HepG2 (cell line): Measurements from ENCODE around the gene CMTM5. TPM values are rescaled to one million over a fixed set of nuclear protein-coding genes. Genes with fewer than 3 reads are reported as not detected.

Source experiments
- HNRNPL ChIP-seq: fragments of 200-400 bp; formaldehyde crosslinking; IDR thresholded peaks from 2 replicates; pipeline ENCODE4 v1.6.1; 2017; ENCODE audit warnings: mild to moderate bottlenecking, low read depth, low read length
- NFKB2 ChIP-seq: sonication (generic); formaldehyde crosslinking; IDR thresholded peaks from 2 replicates; pipeline ENCODE4 v1.4.0; 2020; ENCODE audit warnings: missing genetic modification reagents, borderline replicate concordance
- PITX1 ChIP-seq: sonication (generic); formaldehyde crosslinking; IDR thresholded peaks from 2 replicates; pipeline ENCODE4 v1.5.1; 2020; ENCODE audit warnings: mild to moderate bottlenecking, missing genetic modification reagents
- PLRG1 ChIP-seq: fragments of 450-650 bp; conservative IDR thresholded peaks from 2 replicates; pipeline ENCODE4 v1.6.1; 2016
- REPIN1 ChIP-seq: sonication (generic); formaldehyde crosslinking; IDR thresholded peaks from 2 replicates; pipeline ENCODE4 v1.8.0; 2022; ENCODE audit warnings: missing genetic modification reagents, low read depth, mild to moderate bottlenecking, borderline replicate concordance
- RNF2 ChIP-seq: fragments of 450-650 bp; conservative IDR thresholded peaks from 2 replicates; pipeline ENCODE4 v1.6.1; 2016; ENCODE audit warnings: low read depth
- SALL1 ChIP-seq: sonication (generic); formaldehyde crosslinking; IDR thresholded peaks from 2 replicates; pipeline ENCODE4 v1.8.0; 2022; ENCODE audit warnings: mild to moderate bottlenecking, missing genetic modification reagents
- SNAPC2 ChIP-seq: sonication (generic); formaldehyde crosslinking; IDR thresholded peaks from 2 replicates; pipeline ENCODE4 v1.8.1; 2022; ENCODE audit warnings: mild to moderate bottlenecking, missing genetic modification reagents
- XRCC5 ChIP-seq: fragments of 200-400 bp; formaldehyde crosslinking; optimal IDR thresholded peaks from 2 replicates; pipeline ENCODE3; 2017; ENCODE audit warnings: mild to moderate bottlenecking, low read length
- ZBTB8A ChIP-seq: sonication (generic); formaldehyde crosslinking; IDR thresholded peaks from 2 replicates; pipeline ENCODE4 v1.4.0; 2020; ENCODE audit warnings: mild to moderate bottlenecking, low read depth, missing genetic modification reagents, borderline replicate concordance
- ZKSCAN8 ChIP-seq: IDR thresholded peaks from 2 replicates; pipeline ENCODE4 v1.6.1; 2016; ENCODE audit warnings: borderline replicate concordance, missing genetic modification reagents, missing compliant biosample characterization
- ZNF225 ChIP-seq: sonication (generic); formaldehyde crosslinking; IDR thresholded peaks from 2 replicates; pipeline ENCODE4 v1.4.0; 2020; ENCODE audit warnings: mild to moderate bottlenecking, missing genetic modification reagents
- ZNF451 ChIP-seq: sonication (generic); formaldehyde crosslinking; IDR thresholded peaks from 2 replicates; pipeline ENCODE4 v1.5.0; 2020; ENCODE audit warnings: mild to moderate bottlenecking, missing genetic modification reagents
- ZSCAN31 ChIP-seq: sonication (generic); formaldehyde crosslinking; IDR thresholded peaks from 2 replicates; pipeline ENCODE4 v1.5.0; 2020; ENCODE audit warnings: low read depth, mild to moderate bottlenecking, missing genetic modification reagents
- polyA plus RNA-seq, 8 experiments: library from polyadenylated mRNA; depleted of rRNA in 3 of 8; stranded (reverse) in 7 of 8; unstranded in 1 of 8; fragments of >200 nt; fragmentation: Illumina TruSeq in 4 of 8; extraction: Trizol in 4 of 8; gene quantifications; 2 replicates each; pipeline versions ENCODE4 v1.2.1 to v1.2.3, GENCODE V29; 2011 to 2016; ENCODE audit warnings: low read depth in 4 of 8, missing spikeins in 1 of 8, mixed read lengths in 1 of 8; ENCODE audit not compliant: insufficient read depth in 1 of 8
- total RNA-seq, 5 experiments: library from RNA; depleted of rRNA; stranded (reverse); fragments of >200 nt; fragmentation: Illumina TruSeq; extraction: Trizol; gene quantifications; 2 replicates each; pipeline ENCODE4 v1.2.3, GENCODE V29; 2016; ENCODE audit warnings: low read depth in 1 of 5
- TF ChIP-seq, protein P1 (sequence below): sonication (generic); formaldehyde crosslinking; IDR thresholded peaks from 2 replicates; pipeline ENCODE4 v1.4.0; 2020; ENCODE audit warnings: missing genetic modification reagents, borderline replicate concordance
- TF ChIP-seq, protein P2 (sequence below): sonication (generic); formaldehyde crosslinking; IDR thresholded peaks from 2 replicates; pipeline ENCODE4 v1.4.0; 2020; ENCODE audit warnings: mild to moderate bottlenecking, missing genetic modification reagents
- TF ChIP-seq, protein P3 (sequence below), 2 experiments: sonication (generic) in 1 of 2; formaldehyde crosslinking in 1 of 2; IDR thresholded peaks; 2 replicates each; pipeline versions ENCODE4 v1.4.0 to v1.6.1; 2018 to 2020; ENCODE audit warnings: missing genetic modification reagents in 2 of 2, borderline replicate concordance in 1 of 2, low read depth in 1 of 2, mild to moderate bottlenecking in 1 of 2, missing biosample characterization in 1 of 2
- TF ChIP-seq, protein P4 (sequence below): sonication (generic); formaldehyde crosslinking; IDR thresholded peaks from 2 replicates; pipeline ENCODE4 v1.9.0; 2022; ENCODE audit warnings: low read depth, missing genetic modification reagents
- TF ChIP-seq, protein P5 (sequence below): IDR thresholded peaks from 2 replicates; pipeline ENCODE4 v1.6.1; 2016; ENCODE audit warnings: control low read depth

Gene CMTM5
- total and polyA plus RNA-seq, 2 of the 13 experiments (the other 11 are each of a cell fraction or from before 2014, with no cell fraction given): not detected

DNA sequence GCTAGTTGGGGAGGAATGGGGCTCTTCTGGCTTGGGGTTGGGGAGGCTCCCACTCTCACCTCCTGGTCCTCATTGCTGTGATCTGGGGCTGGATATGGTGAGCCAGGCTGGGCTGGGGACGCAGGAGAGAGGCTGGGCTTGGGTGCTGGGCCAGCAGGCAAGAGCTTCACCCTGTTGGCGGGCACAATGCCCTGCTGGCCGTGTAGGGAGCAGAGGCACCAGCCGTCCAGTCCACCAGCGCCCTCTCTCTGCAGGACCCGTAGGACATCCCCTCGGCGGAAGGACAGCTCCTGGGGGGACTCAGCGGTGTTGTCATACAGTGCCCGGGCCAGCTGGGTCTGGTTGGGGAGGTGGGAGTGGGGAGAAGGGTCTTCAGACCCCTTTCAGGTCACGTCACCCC is 16.4 kb upstream of the CMTM5 start (continued):
- TF ChIP-seq XRCC5 (peak; percentile 65), SALL1 (CRISPR knock-in tag) (peak; percentile 52), ZSCAN31 (0 out of 2 replicates have a peak, but pooled peaks have one; percentile 31), REPIN1 (CRISPR knock-in tag) (no peak), ZNF451 (CRISPR knock-in tag) (0 out of 2 replicates have a peak, but pooled peaks have one; percentile 33), PLRG1 (no peak), ZBTB8A (no peak), NFKB2 (CRISPR knock-in tag) (peak; percentile 61; the same call in 1 of the 2 replicates), ZNF225 (CRISPR knock-in tag) (peak; percentile 61; the same call in 1 of the 2 replicates), SNAPC2 (CRISPR knock-in tag) (0 out of 2 replicates have a peak, but pooled peaks have one; percentile 51), ZKSCAN8 (CRISPR knock-in tag) (no peak), RNF2 (no peak), PITX1 (0 out of 2 replicates have a peak, but pooled peaks have one; percentile 44), HNRNPL (peak; percentile 92)
- TF ChIP-seq, protein P1, sequence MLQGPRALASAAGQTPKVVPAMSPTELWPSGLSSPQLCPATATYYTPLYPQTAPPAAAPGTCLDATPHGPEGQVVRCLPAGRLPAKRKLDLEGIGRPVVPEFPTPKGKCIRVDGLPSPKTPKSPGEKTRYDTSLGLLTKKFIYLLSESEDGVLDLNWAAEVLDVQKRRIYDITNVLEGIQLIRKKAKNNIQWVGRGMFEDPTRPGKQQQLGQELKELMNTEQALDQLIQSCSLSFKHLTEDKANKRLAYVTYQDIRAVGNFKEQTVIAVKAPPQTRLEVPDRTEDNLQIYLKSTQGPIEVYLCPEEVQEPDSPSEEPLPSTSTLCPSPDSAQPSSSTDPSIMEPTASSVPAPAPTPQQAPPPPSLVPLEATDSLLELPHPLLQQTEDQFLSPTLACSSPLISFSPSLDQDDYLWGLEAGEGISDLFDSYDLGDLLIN (CRISPR knock-in tag): 0 out of 2 replicates have a peak, but pooled peaks have one; percentile 23
- TF ChIP-seq, protein P2, sequence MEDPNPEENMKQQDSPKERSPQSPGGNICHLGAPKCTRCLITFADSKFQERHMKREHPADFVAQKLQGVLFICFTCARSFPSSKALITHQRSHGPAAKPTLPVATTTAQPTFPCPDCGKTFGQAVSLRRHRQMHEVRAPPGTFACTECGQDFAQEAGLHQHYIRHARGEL (CRISPR knock-in tag): no peak
- TF ChIP-seq, protein P3, sequence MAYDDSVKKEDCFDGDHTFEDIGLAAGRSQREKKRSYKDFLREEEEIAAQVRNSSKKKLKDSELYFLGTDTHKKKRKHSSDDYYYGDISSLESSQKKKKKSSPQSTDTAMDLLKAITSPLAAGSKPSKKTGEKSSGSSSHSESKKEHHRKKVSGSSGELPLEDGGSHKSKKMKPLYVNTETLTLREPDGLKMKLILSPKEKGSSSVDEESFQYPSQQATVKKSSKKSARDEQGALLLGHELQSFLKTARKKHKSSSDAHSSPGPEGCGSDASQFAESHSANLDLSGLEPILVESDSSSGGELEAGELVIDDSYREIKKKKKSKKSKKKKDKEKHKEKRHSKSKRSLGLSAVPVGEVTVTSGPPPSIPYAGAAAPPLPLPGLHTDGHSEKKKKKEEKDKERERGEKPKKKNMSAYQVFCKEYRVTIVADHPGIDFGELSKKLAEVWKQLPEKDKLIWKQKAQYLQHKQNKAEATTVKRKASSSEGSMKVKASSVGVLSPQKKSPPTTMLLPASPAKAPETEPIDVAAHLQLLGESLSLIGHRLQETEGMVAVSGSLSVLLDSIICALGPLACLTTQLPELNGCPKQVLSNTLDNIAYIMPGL (CRISPR knock-in tag; IDR thresholded peaks at IDR 0.05; ENCODE audit: borderline replicate concordance in 1 of 2, low read depth in 1 of 2): 0 out of 4 replicates have a peak, but pooled peaks have one; percentile 39 to 44
- TF ChIP-seq, protein P4, sequence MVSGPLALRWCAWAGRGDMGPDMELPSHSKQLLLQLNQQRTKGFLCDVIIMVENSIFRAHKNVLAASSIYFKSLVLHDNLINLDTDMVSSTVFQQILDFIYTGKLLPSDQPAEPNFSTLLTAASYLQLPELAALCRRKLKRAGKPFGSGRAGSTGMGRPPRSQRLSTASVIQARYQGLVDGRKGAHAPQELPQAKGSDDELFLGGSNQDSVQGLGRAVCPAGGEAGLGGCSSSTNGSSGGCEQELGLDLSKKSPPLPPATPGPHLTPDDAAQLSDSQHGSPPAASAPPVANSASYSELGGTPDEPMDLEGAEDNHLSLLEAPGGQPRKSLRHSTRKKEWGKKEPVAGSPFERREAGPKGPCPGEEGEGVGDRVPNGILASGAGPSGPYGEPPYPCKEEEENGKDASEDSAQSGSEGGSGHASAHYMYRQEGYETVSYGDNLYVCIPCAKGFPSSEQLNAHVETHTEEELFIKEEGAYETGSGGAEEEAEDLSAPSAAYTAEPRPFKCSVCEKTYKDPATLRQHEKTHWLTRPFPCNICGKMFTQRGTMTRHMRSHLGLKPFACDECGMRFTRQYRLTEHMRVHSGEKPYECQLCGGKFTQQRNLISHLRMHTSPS (CRISPR knock-in tag): peak; percentile 61
- TF ChIP-seq, protein P5, sequence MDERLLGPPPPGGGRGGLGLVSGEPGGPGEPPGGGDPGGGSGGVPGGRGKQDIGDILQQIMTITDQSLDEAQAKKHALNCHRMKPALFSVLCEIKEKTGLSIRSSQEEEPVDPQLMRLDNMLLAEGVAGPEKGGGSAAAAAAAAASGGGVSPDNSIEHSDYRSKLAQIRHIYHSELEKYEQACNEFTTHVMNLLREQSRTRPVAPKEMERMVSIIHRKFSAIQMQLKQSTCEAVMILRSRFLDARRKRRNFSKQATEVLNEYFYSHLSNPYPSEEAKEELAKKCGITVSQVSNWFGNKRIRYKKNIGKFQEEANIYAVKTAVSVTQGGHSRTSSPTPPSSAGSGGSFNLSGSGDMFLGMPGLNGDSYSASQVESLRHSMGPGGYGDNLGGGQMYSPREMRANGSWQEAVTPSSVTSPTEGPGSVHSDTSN (CRISPR knock-in tag): no peak
